Adrenal gland (tissue), 12 donors: ENCODE measurements around the gene ANK2. TPM values are rescaled to one million over a fixed set of nuclear protein-coding genes. Genes with fewer than 3 reads are reported as not detected.
A peak's percentile ranks its signal among the peaks of the same experiment; 100 is the strongest.

Source experiments
- DNase-seq, 7 donors: peaks; one replicate each; pipeline ENCODE4 v3.0.0-alpha.2; 2019 to 2020
- H3K27ac ChIP-seq, 5 donors: fragments of 200-600 bp; sonication (generic) in 4 of 5; 1 replicate in 3 of 5; 2 replicates in 2 of 5; pipeline versions ENCODE4 v1.5.1 to v1.8.0; 2016 to 2020; ENCODE audit warnings: mild to moderate bottlenecking in 1 of 5
- H3K27me3 ChIP-seq: fragments of 200-600 bp; 2 replicates; pipeline ENCODE4 v1.8.0; 2021
- H3K36me3 ChIP-seq, 2 donors: fragments of 200-600 bp; replicated peaks in 1 of 2; 1 replicate in 1 of 2; 2 replicates in 1 of 2; pipeline versions ENCODE4 v1.5.1 to v1.8.0; 2018 to 2022
- H3K4me1 ChIP-seq, 2 donors: fragments of 200-600 bp; replicated peaks in 1 of 2; 1 replicate in 1 of 2; 2 replicates in 1 of 2; pipeline versions ENCODE4 v1.5.1 to v1.8.0; 2018 to 2021
- H3K4me3 ChIP-seq, 4 donors: fragments of 200-600 bp; sonication (generic) in 3 of 4; one replicate each; pipeline ENCODE4 v1.5.1; 2016 to 2018
- H3K9me3 ChIP-seq, 3 donors: fragments of 200-600 bp; sonication (generic) in 1 of 3; replicated peaks in 1 of 3; 1 replicate in 2 of 3; 2 replicates in 1 of 3; pipeline versions ENCODE4 v1.5.1 to v1.8.0; 2016 to 2021
- CTCF ChIP-seq, 6 experiments: fragments of 450-650 bp in 4 of 6; fragments of 200-600 bp in 2 of 6; sonication (generic) in 1 of 6; IDR thresholded peaks; 1 replicate in 5 of 6; 2 replicates in 1 of 6; pipeline versions ENCODE4 v1.5.1 to v1.8.0; 2016 to 2021; ENCODE audit warnings: antibody characterized with exemption in 6 of 6, mild to moderate bottlenecking in 2 of 6, moderate library complexity in 1 of 6
- POLR2A ChIP-seq, 2 donors: fragments of 450-650 bp; IDR thresholded peaks; one replicate each; pipeline ENCODE4 v1.6.1; 2017; ENCODE audit warnings: antibody characterized with exemption in 2 of 2, mild to moderate bottlenecking in 2 of 2, moderate library complexity in 1 of 2
- WGBS, 4 donors: extraction: QIAGEN DNeasy Blood & Tissue Kit in 2 of 4; methylation state at CpG; one replicate each; pipeline versions ENCODE4 v1.1.5 to v1.1.7; 2013 to 2017; 5-methylcytosine and 5-hydroxymethylcytosine counted together
- intact Hi-C, 2 donors: fragments of 100-400 bp; cut with DNase I; formaldehyde crosslinking; loops; one replicate each; pipeline versions ENCODE4 v1.14.1 to v1.15.0; 2022 to 2023
- polyA plus RNA-seq, 3 donors: library from polyadenylated mRNA; stranded (reverse); fragments of 200-250 nt in 2 of 3; fragments of 350-450 nt in 1 of 3; fragmentation: Illumina TruSeq in 1 of 3; extraction: RNeasy Lipid Tissue Mini Kit (QIAGEN cat#74804) in 1 of 3; gene quantifications; one replicate each; pipeline ENCODE4 v1.2.3, GENCODE V29; 2013 to 2014
- total RNA-seq, 9 donors: library from RNA; depleted of rRNA in 4 of 9; stranded (reverse); fragments of >200 nt in 4 of 9; fragments of 120-200 nt in 1 of 9; fragmentation: NEBNext Ultra II Directional in 1 of 9; extraction: Animal tissue kit (Norgen Biotek cat#: 25700) in 1 of 9; gene quantifications; one replicate each; pipeline versions ENCODE4 v1.1.0 to v1.2.4, GENCODE V29; 2013 to 2023
- donor health status: healthy with polysubstance abuse.
- donor health status: Bipolar disorder and iron deficiency.
- donor health status: DM: yes; HTN: yes; CAD: no.
- donor health status: DM: no; HTN: no; CAD: no.
- donor health status: DM: no; HTN: no; CAD: no.
- donor health status: DM: yes; HTN: yes; CAD: no.

Gene ANK2
- total and polyA plus RNA-seq, 12 donors: 6.5 to 229 (median 56.1) TPM

- 83 to 88% (median 85%) methylated on average over 4 of the region's 4 CpGs for WGBS, 4 donors
- intact Hi-C loops: no loop called here
- Histone ChIP-seq H3K27ac (no peak overlapping the region), H3K9me3 (no peaks in the 10 kb centered on the region), H3K4me1 (no peaks in the 10 kb centered on the region), H3K27me3 (no peaks in the 10 kb centered on the region), H3K36me3 (peaks cover 0 to 6% of the 10 kb centered on the region in 2 donors), H3K4me3 (no peak overlapping the region)
- no peak for TF ChIP-seq POLR2A (IDR thresholded peaks at IDR 0.05)
- no peak for TF ChIP-seq CTCF (IDR thresholded peaks at IDR 0.05)
- no peak for DNase-seq
Measured at GRCh38 chr4:113288696-113289095, 239.2 kb downstream of the ANK2 start.

- H3K4me1 ChIP-seq: no peaks in the 10 kb centered on the region
- H3K36me3 ChIP-seq: peaks cover 0 to 7% of the 10 kb centered on the region in 2 donors
- H3K4me3 ChIP-seq: no peak overlapping the region
- no peak for DNase-seq
- no peaks in the 10 kb centered on the region for H3K9me3 ChIP-seq
- no peak overlapping the region for H3K27ac ChIP-seq
- intact Hi-C loops: no loop called here
- H3K27me3 ChIP-seq: no peaks in the 10 kb centered on the region
- TF ChIP-seq CTCF (IDR thresholded peaks at IDR 0.05) (no peak), POLR2A (IDR thresholded peaks at IDR 0.05) (no peak)
Measured at GRCh38 chr4:113289766-113290165, 240.3 kb downstream of the ANK2 start.

- H3K27me3 ChIP-seq: no peaks in the 10 kb centered on the region
- 44 to 50% (median 49%) methylated on average over 2 of the region's 2 CpGs for WGBS, 4 donors
- no peak overlapping the region for H3K27ac ChIP-seq
- intact Hi-C loops: no loop called here
- no peaks in the 10 kb centered on the region for H3K4me1 ChIP-seq
- peaks cover 0 to 7% of the 10 kb centered on the region in 2 donors for H3K36me3 ChIP-seq
- no peak overlapping the region for H3K4me3 ChIP-seq
- no peak for TF ChIP-seq CTCF (IDR thresholded peaks at IDR 0.05)
- DNase-seq: no peak
- H3K9me3 ChIP-seq: no peaks in the 10 kb centered on the region
Measured at GRCh38 chr4:113290666-113291065, 241.2 kb downstream of the ANK2 start.

GRCh38 chr4:113292371-113293042 is 243.1 kb downstream of the ANK2 start:
- DNase-seq: peak in 2 of 7 donors; percentile 14 to 56
- no peaks in the 10 kb centered on the region for H3K9me3 ChIP-seq
- H3K4me3 ChIP-seq: no peak overlapping the region
- H3K36me3 ChIP-seq: peaks cover 0 to 15% of the 10 kb centered on the region in 2 donors
- H3K4me1 ChIP-seq: no peaks in the 10 kb centered on the region
- intact Hi-C loops: no loop called here
- no peak for TF ChIP-seq POLR2A (IDR thresholded peaks at IDR 0.05)
- TF ChIP-seq CTCF (IDR thresholded peaks at IDR 0.05): no peak
- WGBS, 4 donors: 65 to 75% (median 73%) methylated on average over 17 to 21 of the region's 21 CpGs
- no peaks in the 10 kb centered on the region for H3K27me3 ChIP-seq
- H3K27ac ChIP-seq: peak overlapping the region in 2 of 5 donors; percentile 29 to 58
